ENCODE data around the gene HSPA1A.

GRCh38 chr6:31838968-31839367 is 23.6 kb downstream of the HSPA1A start:
- TF ChIP-seq CTCF (conservative IDR thresholded peaks at IDR 0.05 in 1 of 2, IDR thresholded peaks at IDR 0.05 in 1 of 2; ENCODE audit: low read depth in 1 of 2, low read length in 2 of 2) (no peak), EZH2 (IDR thresholded peaks at IDR 0.05; ENCODE audit: low read length, missing control alignments) (no peak)
